ENCODE results near the gene RACK1.
A peak's percentile ranks its signal among the peaks of the same experiment; 100 is the strongest.
"Not testable (repeated sequence)": the region's sequence is repeated elsewhere in the genome, so short reads cannot be mapped to it uniquely, and the experiment has no call there.

Gene RACK1

GRCh38 chr5:181243564-181244343 is at the start of gene RACK1:
Gene RACK1 (minus strand): TSS chr5:181243906. CDS start chr5:181243800, 106 bp downstream.
- H3K36me3 Mint-ChIP-seq = peaks cover 31% of the 10 kb centered on the region
- no peaks in the 10 kb centered on the region for H3K9me3 Mint-ChIP-seq

GRCh38 chr5:181287331-181287730 is 43.6 kb upstream of the RACK1 start:
- H3K27ac Mint-ChIP-seq = not testable (repeated sequence)

More at GRCh38 chr5:181243564-181244343, at the start of gene RACK1:
- Mint-ChIP-seq H3K4me3 (peak within 1 kb of the TSS; percentile 96), H3K27me3 (no peaks in the 10 kb centered on the region), H3K4me1 (peaks cover 64% of the 10 kb centered on the region), H3K27ac (peak within 1 kb of the TSS; percentile 99)

GRCh38 chr5:181285962-181286705 is 42.4 kb upstream of the RACK1 start:
- H3K4me1 Mint-ChIP-seq, H3K4me3 Mint-ChIP-seq, H3K27me3 Mint-ChIP-seq, H3K36me3 Mint-ChIP-seq, H3K27ac Mint-ChIP-seq, H3K9me3 Mint-ChIP-seq: not testable (repeated sequence)

More at GRCh38 chr5:181287331-181287730, 43.6 kb upstream of the RACK1 start:
- not testable (repeated sequence) for H3K4me1 Mint-ChIP-seq, H3K36me3 Mint-ChIP-seq, H3K9me3 Mint-ChIP-seq, H3K27me3 Mint-ChIP-seq, H3K4me3 Mint-ChIP-seq

- H3K27ac Mint-ChIP-seq, H3K36me3 Mint-ChIP-seq, H3K4me1 Mint-ChIP-seq, H3K9me3 Mint-ChIP-seq, H3K27me3 Mint-ChIP-seq, H3K4me3 Mint-ChIP-seq: not testable (repeated sequence)
These were observed 40.4 kb upstream of the RACK1 start for GRCh38 chr5:181283841-181284755.

- Mint-ChIP-seq H3K4me1 (no peaks in the 10 kb centered on the region), H3K36me3 (no peaks in the 10 kb centered on the region), H3K27ac (no peak overlapping the region), H3K27me3 (no peaks in the 10 kb centered on the region), H3K4me3 (no peak overlapping the region), H3K9me3 (no peaks in the 10 kb centered on the region)
These were observed 39.6 kb upstream of the RACK1 start for GRCh38 chr5:181283347-181283746.

GRCh38 chr5:181282874-181283273 is 39.2 kb upstream of the RACK1 start:
- Mint-ChIP-seq H3K27ac (no peak overlapping the region), H3K27me3 (no peaks in the 10 kb centered on the region), H3K4me3 (no peak overlapping the region), H3K36me3 (no peaks in the 10 kb centered on the region), H3K9me3 (no peaks in the 10 kb centered on the region), H3K4me1 (no peaks in the 10 kb centered on the region)

- H3K36me3 Mint-ChIP-seq, H3K9me3 Mint-ChIP-seq, H3K27ac Mint-ChIP-seq, H3K4me1 Mint-ChIP-seq, H3K27me3 Mint-ChIP-seq, H3K4me3 Mint-ChIP-seq: not testable (repeated sequence)
These were observed 38.7 kb upstream of the RACK1 start for GRCh38 chr5:181282415-181282814.

- no peak overlapping the region for H3K4me3 Mint-ChIP-seq
- no peaks in the 10 kb centered on the region for H3K9me3 Mint-ChIP-seq
- H3K36me3 Mint-ChIP-seq = peaks cover 1% of the 10 kb centered on the region
- no peak overlapping the region for H3K27ac Mint-ChIP-seq
- H3K27me3 Mint-ChIP-seq = no peaks in the 10 kb centered on the region
- no peaks in the 10 kb centered on the region for H3K4me1 Mint-ChIP-seq
These were observed 38.2 kb upstream of the RACK1 start for GRCh38 chr5:181281984-181282316.

- Mint-ChIP-seq H3K36me3 (peaks cover 1% of the 10 kb centered on the region), H3K4me3 (no peak overlapping the region), H3K9me3 (no peaks in the 10 kb centered on the region), H3K4me1 (no peaks in the 10 kb centered on the region), H3K27me3 (no peaks in the 10 kb centered on the region), H3K27ac (no peak overlapping the region)
These were observed 37.6 kb upstream of the RACK1 start for GRCh38 chr5:181281077-181281983.

GRCh38 chr5:181280251-181280762 is 36.6 kb upstream of the RACK1 start:
- H3K4me1 Mint-ChIP-seq = no peaks in the 10 kb centered on the region
- no peak overlapping the region for H3K4me3 Mint-ChIP-seq
- H3K27ac Mint-ChIP-seq = no peak overlapping the region
- H3K36me3 Mint-ChIP-seq = peaks cover 1% of the 10 kb centered on the region
- no peaks in the 10 kb centered on the region for H3K9me3 Mint-ChIP-seq
- H3K27me3 Mint-ChIP-seq = no peaks in the 10 kb centered on the region

- not testable (repeated sequence) for H3K27me3 Mint-ChIP-seq, H3K36me3 Mint-ChIP-seq, H3K9me3 Mint-ChIP-seq, H3K4me1 Mint-ChIP-seq, H3K4me3 Mint-ChIP-seq, H3K27ac Mint-ChIP-seq
These were observed 29.7 kb upstream of the RACK1 start for GRCh38 chr5:181273433-181273744.

GRCh38 chr5:181271081-181271480 is 27.4 kb upstream of the RACK1 start:
- Mint-ChIP-seq H3K27me3 (no peaks in the 10 kb centered on the region), H3K9me3 (no peaks in the 10 kb centered on the region), H3K27ac (no peak overlapping the region), H3K4me1 (no peaks in the 10 kb centered on the region), H3K4me3 (no peak overlapping the region), H3K36me3 (no peaks in the 10 kb centered on the region)

- not testable (repeated sequence) for H3K4me1 Mint-ChIP-seq, H3K27ac Mint-ChIP-seq, H3K4me3 Mint-ChIP-seq, H3K36me3 Mint-ChIP-seq, H3K27me3 Mint-ChIP-seq, H3K9me3 Mint-ChIP-seq
These were observed 24.2 kb upstream of the RACK1 start for GRCh38 chr5:181267907-181268306.

- H3K4me1 Mint-ChIP-seq, H3K9me3 Mint-ChIP-seq, H3K27me3 Mint-ChIP-seq, H3K36me3 Mint-ChIP-seq, H3K4me3 Mint-ChIP-seq, H3K27ac Mint-ChIP-seq: not testable (repeated sequence)
These were observed 23.7 kb upstream of the RACK1 start for GRCh38 chr5:181267291-181267904.
